NK-92 (cell line): ENCODE measurements around the gene TLE4.
"Not testable (repeated sequence)": the region's sequence is repeated elsewhere in the genome, so short reads cannot be mapped to it uniquely, and the experiment has no call there.

ENCODE experiments used
- DNase-seq: peaks from one replicate; lab custom pipeline; 2025; ENCODE audit not compliant: unreplicated experiment; lab: John Stamatoyannopoulos, UW

The TLE4 gene

DNA sequence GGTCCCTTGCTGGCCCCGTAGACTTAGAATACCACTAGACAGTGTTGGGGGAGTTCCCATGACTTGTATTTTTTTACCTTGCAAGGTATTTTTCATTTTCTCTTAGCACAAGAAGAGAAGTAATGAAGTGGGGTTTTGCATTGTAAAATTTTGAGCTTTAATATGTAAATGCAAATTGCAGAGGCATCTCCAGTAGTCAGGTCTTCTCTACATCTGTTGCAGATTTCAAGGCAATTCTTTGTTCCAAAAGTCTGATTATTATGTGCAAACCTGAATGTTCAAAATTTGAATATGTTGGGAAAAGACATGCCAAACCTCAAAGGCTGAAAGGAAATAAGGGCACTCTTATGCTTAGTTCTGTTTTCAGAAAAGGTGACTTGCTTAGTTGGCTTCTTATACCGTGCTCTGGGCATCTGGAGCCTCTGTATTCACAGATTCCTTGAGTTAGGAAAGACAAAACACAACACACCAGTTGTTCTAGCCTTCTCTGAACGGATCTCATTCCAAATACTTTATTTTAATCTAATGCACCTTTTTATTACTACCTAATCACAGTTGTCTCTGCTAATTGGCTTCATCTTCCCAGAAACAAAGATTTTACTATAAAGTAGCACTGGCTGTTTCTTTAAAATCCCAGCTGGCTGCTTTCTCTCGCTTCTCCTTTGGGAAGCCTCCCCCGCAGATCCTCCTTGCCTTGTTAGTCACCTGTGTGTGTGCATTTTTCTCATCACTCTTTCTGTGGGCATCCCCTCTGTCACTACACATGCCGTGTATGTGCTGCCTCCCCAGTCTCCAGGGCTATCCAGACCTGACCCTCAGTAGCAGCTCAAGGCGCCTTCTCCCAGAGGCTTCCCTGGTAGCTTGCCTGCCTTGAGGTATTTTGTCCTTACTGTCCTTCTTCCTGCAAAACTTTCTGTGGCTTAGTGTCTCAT lies 138.2 kb downstream of the TLE4 start:
- DNase-seq: no peak

DNA sequence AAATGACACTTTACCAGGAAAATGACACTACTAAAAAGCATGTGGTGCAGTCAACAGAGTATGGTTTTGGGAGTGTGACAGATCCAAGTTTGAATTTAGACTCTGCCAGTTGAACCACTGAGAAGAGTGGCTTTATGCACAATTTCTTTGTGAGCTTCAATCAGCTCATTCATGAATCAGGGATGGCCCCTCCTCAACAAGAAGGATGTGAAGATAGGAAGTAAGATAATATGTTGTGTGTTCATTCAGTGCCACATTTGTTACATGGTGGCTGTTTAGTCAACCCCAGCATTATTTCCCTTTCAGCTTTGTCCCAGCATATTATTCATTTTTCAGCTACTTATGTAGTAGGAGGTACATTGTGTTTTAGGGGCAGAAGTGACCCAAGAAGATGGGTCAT lies 140.1 kb downstream of the TLE4 start:
- DNase-seq: no peak

DNA sequence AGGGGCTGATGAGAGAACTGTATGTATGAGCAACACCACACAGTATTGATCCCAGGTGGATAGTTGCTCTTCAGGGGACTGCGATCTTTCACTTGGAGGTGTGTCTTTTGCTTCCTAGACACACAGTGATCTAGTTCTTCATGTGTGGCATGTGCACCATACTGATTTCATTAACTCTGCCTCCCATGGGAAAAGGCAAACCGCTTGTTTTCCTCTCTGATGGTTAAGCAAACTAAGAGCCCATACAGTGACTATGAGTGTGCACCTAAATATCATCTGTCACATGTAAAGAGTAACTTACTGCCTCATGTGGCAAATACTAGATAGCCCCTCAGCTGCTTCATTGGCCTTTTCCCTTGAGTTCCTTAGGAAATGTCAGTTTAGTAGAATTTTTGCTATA lies 147.3 kb downstream of the TLE4 start:
- DNase-seq: no peak

DNA sequence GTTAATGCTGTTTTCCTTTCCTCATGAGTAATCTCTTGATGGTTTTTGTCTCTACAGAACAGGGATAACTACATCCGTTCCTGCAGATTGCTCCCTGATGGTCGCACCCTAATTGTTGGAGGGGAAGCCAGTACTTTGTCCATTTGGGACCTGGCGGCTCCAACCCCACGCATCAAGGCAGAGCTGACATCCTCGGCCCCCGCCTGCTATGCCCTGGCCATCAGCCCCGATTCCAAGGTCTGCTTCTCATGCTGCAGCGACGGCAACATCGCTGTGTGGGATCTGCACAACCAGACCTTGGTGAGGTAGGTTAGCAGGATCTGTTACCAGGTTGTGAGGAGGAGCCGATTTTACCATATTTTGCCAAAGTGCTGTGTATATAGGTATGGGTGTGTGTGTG lies 148.2 kb downstream of the TLE4 start:
- DNase-seq: no peak

DNA sequence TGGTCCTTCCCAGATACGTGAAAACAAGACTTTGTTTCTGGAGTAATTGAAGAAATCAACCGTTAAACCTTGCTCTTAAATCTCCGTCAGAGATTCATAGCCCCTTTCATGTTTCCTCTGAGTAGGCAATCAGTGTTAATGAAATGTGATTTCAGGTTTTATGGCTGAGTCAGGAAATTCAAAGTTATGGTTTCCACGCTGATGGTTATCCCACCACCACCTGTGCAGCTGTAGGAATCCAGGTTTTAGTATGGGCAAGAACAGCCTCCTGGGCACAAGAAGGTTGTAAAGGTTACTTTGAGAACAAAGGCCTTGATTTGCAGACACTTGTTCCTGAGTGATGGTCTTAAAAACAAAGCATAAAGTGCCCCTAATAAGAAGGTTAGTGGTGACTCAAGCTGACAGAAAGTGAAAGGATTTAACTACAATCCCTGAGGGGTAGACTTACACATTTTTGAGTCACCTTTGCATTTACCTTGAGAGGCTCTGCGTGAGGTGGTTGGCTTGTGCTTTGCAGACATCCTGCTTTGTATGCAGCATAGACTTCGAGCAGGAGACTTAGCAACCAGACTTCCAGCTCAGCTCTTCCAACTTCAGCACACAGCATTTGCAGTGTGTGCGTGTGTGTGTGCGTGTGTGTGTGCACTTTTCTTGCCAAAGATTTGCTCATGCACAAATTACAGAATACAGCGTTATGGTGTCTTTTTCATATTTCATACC lies 159.6 kb downstream of the TLE4 start:
- DNase-seq: no peak

DNA sequence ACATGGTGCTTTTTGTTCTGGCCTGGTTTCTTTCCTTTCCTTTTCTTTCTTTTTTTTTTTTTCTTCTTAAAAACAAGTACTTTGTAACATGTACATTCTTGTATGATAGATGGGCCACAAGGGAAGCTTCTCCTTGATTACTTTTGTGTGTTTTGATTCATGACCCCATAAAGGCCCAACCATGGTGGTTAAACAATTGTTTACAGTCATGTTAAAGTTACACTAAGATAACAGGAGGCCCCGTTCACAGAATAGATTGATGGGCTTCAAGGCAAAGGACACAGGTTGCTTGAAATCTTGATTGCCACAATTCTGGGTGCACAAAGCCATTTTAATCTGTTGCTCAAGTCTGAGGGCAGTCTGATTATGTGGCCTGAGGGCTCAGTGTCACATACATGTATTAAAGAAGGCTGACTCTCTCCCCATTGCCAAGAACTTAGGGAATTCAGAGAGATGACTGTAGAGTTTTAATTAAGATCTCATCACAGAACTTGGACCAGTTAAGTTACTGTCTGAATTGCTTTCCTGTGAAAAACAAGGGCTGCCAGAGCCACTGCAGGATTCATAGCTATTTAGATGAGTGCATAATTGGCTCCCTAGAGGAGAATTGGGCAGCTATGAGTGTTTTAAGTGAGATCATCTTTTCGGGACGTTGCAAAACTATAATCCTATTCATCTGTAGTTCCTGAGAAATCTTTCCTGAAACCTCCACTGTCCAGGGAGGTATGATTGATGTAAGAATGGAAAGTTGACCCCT lies 163.4 kb downstream of the TLE4 start:
- no peak for DNase-seq

DNA sequence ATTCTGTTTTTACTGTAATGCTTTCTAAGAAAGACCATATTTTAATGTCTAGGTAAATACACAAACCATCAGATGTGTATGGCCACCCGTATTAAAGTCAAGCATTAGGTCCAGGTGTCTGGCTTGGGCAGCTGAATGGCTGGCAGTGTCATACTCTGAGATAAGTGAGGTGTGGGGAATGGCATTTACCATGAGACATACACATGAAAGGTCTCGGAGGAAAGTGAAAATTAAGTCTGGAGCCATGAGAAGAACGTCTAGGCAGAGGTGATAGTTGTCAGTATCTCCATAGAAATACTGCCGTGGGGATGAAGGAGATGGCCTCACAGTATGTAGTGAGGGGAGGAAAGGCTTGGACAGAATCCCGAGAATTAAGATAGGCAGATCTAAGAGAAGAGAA lies 164.3 kb downstream of the TLE4 start:
- DNase-seq: no peak

DNA sequence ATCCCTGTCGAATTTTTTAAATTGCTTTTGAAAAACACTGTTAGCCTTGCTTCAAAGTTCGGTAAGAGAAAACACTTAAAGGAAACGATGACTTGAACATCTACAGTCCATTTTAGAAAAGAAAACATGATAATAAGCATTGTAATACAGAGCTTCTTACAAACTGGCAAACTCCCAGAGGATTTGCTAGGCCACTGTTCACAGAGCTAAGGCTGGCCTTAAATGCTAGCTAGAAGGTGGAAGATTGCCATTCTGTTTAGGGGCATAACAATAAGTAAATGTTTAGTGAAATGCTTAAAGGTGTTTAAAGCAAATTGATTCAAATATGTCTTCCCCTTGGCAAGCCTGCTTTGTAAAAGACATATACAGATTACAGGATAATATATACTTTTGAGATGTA lies 169.6 kb downstream of the TLE4 start:
- DNase-seq: no peak

DNA sequence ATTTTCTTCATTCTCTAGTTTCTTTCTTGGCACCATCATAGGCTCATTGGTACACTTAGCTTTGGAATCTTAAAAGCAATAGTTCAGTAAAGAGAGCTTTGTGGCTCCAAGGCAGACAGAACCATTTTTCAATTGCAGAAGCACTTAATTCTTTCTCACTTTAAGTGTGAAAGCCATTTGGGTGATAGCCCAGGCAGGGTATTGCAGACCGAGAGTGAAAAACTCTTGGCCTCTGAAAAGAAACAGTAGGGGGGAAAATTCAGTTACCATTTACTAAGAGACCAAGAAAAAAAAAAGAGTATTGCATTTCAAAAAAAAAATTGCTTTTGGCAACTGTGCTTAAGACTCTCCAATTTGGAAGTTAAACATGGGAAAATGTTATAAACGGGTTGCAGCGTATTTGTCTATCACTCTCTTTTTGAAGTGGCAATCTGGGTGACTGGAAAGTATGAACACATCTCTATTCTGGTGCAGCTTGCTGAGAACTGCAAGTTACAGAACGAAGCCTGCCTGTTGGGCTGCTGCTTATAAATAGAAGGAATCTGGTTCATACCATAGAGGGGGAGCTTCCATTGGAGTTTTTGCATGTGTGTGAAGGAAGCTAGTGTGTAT lies 170.5 kb downstream of the TLE4 start:
- no peak for DNase-seq

DNA sequence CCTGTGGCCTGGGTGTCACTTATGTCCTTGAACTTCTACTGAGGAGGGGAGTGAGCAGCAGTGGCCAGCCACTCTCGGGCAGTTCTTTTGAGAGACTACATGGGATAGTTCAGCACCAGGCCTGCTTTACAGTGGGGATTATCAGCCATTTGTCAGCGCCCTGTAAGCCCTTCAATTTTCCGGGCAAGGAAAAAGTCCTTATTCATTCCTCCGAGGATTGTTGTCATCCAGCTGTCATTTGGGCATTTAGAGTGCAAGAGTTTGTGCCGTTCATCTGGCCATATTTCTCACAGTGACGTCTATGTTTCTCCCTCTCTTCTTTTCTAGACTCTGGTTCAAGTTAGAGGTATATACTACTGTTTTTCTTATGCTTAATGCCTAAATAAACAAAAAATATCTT lies 172.8 kb downstream of the TLE4 start:
- DNase-seq: no peak

DNA sequence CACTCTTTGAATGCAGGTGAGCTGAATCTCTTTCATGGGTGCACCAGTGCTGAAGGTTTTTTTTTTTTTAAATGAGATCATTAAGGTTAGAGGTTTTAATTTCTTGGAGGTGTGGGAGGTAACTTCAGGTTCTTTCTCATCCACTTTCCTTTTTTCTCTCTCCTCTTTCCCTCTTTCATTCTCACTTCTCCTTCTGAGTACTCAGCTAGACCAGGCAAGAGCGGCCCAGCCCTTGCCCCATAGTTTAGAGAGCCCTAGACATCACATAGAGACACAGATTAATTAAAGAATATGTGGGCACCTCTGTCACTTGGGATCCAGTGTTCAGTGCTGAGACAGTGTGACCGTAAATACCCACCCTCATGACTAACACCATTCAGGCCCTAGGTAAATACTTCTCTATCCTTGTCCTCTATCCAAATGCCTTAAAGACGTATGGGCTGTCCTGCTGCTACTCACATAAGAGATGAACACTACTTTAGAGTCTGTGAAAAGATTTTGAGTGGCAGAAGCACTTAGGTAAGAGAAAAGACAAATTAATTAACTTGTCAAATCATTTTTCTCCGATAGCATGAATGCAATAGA lies 174.1 kb downstream of the TLE4 start:
- no peak for DNase-seq

DNA sequence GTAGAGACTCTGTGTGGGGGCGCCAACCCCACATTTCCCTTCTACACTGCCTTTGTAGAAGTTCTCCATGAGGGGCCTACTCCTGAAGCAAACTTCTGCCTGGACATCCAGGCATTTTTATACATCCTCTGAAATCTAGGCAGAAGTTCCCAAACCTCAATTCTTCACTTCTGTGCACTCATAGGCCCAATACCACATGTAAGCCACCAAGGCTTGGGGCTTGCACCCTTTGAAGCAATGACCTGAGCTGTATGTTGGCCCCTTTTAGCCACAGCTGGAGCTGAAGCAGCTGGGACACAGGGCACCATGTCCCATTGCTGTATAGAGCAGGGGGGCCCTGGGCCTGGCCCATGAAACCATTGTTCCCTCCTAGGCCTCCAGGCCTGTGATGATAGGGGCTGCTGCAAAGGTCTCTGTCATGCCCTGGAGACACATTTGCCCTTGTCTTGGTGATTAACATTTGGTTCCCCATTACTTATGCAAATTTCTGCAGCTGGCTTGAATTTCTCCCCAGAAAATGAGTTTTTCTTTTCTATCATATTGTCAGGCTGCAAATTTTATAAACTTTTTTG lies 180.2 kb downstream of the TLE4 start:
- DNase-seq: not testable (repeated sequence)

DNA sequence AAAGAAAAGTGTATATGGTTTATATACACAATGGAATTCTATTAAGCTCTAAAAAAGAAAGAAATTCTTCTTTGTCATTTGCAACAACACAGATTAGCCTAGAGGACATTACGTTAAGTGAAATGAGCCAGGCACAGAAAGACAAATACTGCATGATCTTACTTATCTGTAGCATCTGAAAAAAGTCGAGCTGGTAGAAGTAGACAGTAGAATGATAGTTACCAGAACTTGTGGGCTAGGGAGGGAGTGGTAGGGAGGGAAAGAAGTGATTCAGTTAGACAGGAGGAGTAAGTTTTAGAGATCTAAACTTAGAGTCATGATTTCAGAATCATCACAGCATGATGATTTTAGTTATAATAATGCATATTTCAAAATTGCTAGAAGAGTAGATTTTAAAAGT lies 184.6 kb downstream of the TLE4 start:
- DNase-seq: no peak

DNA sequence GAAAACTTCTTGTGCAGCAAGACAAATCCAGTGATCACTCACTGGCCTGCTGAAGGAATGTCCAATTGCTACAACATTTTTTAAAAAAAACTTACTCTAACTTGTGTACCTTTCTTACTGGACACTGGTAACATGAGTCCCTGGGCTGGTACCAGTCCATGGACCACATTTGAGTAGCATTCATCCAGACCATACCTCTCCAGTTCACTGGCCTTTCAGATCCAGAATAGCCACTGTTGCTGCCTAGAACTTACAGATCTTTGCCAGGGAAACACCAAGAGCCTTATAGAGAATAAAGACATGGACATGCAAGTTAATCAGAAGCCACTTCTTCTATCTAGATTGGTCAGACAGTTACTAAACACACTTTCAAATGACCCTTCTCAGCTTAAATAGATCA lies 185.3 kb downstream of the TLE4 start:
- no peak for DNase-seq

DNA sequence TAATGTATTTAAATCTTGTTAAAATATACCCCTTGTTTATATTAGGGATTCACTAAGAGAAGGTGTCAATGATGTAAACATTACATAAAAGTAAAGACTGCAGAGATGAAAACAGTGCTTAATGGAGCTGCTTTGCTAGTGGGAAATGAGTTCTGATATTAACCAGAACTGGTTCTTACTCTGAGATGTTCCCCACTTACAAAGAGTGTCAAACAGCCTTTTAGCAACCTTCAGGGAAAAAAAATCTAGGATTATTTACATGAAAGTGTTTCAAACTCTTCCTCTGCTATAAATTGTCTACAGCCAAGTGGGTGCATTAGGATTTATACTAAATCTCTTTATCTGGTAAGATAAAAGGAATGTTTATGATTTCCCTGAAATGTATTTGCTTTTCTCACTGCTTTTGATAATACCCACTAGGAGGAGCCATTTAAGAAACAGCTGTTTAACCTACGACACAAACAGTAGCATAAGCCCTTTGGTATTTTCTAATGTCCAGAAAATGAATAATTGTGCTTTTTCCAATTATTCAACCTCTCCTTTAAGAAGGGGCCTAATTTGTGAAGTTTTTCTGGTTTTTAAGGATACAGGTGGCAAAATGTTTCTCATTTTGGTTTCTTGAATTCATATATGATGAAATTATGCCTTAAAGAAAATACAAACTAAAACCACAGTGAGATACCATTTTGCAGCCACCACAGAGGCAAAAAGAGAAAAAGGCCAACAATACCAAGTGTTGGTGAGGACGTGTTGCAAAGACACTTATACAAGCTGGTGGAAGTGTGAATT lies 186.3 kb downstream of the TLE4 start:
- no peak for DNase-seq

DNA sequence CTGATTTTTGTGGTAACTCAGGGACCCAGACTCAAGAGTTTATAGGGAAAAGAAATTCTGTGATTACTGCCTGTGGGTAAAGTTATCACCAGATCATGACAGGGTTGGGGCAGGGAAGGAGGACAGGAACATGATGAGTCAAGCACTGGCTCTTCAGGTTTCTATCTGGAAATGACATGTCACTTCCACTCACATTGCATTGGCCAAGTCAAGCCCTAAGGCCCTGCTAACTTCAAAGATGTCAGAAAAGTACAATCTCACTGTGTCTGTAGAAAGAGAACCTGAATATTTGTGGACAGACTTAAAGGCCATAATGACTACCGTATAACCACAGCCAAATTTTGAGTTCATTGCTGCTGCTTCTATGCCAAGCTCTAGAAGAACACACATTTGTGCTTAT lies 187.7 kb downstream of the TLE4 start:
- no peak for DNase-seq

DNA sequence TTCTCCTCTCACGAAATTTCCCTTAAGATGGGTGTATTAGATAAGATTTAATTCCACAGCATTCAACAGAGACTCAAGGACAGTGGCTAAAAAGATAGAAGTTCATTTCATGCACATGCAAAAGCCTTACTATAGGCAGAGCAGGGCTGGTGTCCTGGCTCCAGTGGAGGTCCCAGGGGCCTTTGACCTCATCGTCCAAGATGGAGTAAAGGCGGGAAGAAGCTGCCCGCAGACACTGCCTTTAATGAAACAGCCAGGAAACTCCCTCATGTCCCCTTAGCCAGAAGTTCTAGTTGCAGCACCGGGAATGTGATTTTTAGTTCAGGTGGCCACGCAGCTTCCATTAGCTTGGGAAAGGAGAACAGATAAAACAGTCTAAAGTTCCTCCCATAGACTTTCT lies 190.3 kb downstream of the TLE4 start:
- no peak for DNase-seq

DNA sequence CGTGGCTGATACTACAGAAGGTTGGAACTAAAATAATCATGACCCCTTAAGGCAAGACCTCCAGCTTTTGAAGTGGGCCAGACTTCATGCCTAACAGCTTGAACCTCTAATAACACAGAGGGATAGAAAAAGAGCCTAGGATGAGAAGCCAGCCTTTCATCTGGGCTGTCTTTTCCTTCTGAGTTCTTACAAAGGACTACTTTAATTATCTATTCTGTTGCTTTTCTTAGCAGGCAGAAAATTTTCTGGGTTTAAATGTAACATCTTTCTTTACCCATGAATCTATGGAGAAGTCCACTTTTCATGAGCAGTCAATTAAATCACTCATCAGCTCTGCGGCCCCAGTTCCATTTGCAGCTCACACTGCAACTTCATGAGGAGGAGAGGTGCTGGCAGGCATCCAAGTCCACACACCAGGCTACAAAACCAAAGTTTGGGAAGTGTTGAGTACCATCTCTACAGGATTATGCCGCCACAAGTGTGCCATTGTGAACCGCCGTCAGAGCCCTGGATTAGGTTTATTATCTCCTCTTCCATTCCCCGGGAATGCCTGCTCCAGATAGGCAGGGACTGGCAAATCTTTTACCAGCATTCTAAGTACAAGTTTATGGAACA lies 192.0 kb downstream of the TLE4 start:
- no peak for DNase-seq

DNA sequence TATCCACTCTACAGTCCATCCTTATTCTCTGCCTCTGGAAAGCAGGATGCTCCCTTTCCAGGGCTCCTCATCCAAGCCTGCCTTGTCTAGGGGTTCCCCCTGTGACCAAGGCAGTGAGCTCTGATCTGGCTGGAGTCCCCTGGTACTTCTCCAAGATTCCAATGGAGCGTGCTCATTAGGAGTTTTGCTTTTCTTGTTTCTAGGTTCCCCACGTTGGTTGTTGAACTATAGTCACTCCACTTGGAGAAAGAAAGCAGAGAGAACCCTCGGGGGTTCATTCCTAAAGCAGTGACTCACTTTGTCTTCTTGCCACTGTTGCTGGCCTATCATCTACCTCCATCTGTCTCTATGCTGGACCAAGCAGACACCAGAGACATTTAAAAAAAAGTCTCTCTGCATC lies 192.6 kb downstream of the TLE4 start:
- DNase-seq: no peak
